ENCODE measurements around the gene VPS9D1. TPM values are rescaled to one million over a fixed set of nuclear protein-coding genes. Genes with fewer than 3 reads are reported as not detected.

Gene VPS9D1
- polyA plus RNA-seq (2011; rRNA removed) (8.3 and 15.6 TPM in 2 replicates), polyA minus RNA-seq (2011; rRNA and poly(A)+ RNA removed) (7.6 and 7.7 TPM in 2 replicates)

- H3K4me3 ChIP-seq (ENCODE audit: low read depth, low read length), result peak within 1 kb of the TSS; percentile 58
- DNase-seq (ENCODE audit: low read depth), result no peak
- peaks cover 18% of the 10 kb centered on the region for H3K36me3 ChIP-seq (ENCODE audit: control insufficient read depth, insufficient read depth, low read length)
- POLR2A ChIA-PET, result interaction anchor here (0.6 kb wide), 1 partner anchor 152 kb away, joined by 4 read pairs; the partner anchor contains the start of gene TCF25
- CTCF ChIA-PET, result interaction anchor here (0.9 to 1.7 kb wide), 2 partner anchors 16 to 21 kb away, joined by 4 to 9 read pairs; no protein-coding TSS in a partner anchor
- no peak for TF ChIP-seq CTCF (IDR thresholded peaks at IDR 0.05; ENCODE audit: insufficient read depth, low read depth, low read length)
- H3K27me3 ChIP-seq (ENCODE audit: control insufficient read depth, insufficient read depth, low read length), result no peaks in the 10 kb centered on the region
Measured at GRCh38 chr16:89720813-89721545, at the start of gene VPS9D1, which contains the start of gene ZNF276. VPS9D1 (minus strand) TSS chr16:89720898; CDS start chr16:89720861, 37 bp downstream. ZNF276 (plus strand) TSS chr16:89721537; CDS start chr16:89721641, 104 bp downstream.

DNA sequence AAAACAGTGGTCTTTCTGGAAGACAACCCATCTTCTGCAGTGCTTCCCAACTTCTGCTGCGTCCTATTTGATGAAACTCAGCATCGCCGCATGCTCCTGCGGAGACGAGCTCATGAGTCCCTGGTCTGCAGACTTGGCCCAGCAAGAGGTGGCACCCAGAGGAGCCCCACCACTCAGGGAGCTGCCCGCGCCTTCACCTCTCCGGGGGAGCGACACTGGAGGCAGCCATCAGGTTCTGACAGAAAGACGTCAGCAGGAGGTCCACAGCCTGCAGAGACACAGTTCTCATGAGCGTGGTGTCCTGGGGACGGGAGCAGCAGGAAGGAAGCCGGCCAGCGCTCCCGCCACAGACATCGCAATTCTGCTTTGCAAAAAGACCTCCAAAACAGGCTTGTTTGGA is 49.7 kb upstream of the VPS9D1 start:
- Histone ChIP-seq H3K4me3 (ENCODE audit: low read depth, low read length) (no peak overlapping the region), H3K27me3 (ENCODE audit: control insufficient read depth, insufficient read depth, low read length) (no peaks in the 10 kb centered on the region), H3K36me3 (ENCODE audit: control insufficient read depth, insufficient read depth, low read length) (peaks cover 8% of the 10 kb centered on the region)
- CTCF ChIA-PET, result interaction anchor here (1.6 kb wide), 1 partner anchor 9 kb away, joined by 3 read pairs; no protein-coding TSS in a partner anchor
- DNase-seq (ENCODE audit: low read depth), result no peak
- POLR2A ChIA-PET, result no interaction called here
- TF ChIP-seq CTCF (IDR thresholded peaks at IDR 0.05; ENCODE audit: insufficient read depth, low read depth, low read length), result no peak

- TF ChIP-seq CTCF (IDR thresholded peaks at IDR 0.05; ENCODE audit: insufficient read depth, low read depth, low read length), result no peak
- no peak for DNase-seq (ENCODE audit: low read depth)
- ChIA-PET CTCF (no interaction called here), POLR2A (no interaction called here)
- Histone ChIP-seq H3K36me3 (ENCODE audit: control insufficient read depth, insufficient read depth, low read length) (peaks cover 6% of the 10 kb centered on the region), H3K4me3 (ENCODE audit: low read depth, low read length) (no peak overlapping the region), H3K27me3 (ENCODE audit: control insufficient read depth, insufficient read depth, low read length) (no peaks in the 10 kb centered on the region; the same call in 1 of the 2 replicates)
Measured at GRCh38 chr16:89765292-89765830, 44.7 kb upstream of the VPS9D1 start.

DNA sequence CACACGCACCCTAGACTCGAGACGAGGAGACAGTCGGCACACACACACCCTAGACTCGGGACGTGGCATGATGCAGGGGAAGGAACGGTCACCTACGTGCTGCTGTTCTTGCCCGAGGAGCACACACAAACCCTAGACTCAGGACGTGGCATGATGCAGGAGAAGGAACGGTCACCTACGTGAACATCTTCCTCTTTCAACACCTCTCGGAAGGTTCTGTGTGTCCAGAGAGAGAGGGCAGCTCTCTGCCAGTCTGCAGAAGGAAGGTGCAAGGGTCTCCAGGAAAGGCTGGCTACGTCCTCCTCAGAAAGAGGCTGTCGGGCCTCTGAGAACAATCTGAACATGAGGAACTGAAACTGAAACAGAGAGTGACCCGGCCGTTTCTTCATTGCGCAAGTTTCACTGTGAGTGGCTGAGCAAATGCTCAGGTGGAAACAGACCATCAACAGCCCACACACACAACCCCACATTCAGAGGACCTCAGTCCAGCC is 44.1 kb upstream of the VPS9D1 start:
- POLR2A ChIA-PET, result no interaction called here
- H3K4me3 ChIP-seq (ENCODE audit: low read depth, low read length), result no peak overlapping the region
- H3K36me3 ChIP-seq (ENCODE audit: control insufficient read depth, insufficient read depth, low read length), result peaks cover 3% of the 10 kb centered on the region
- no peak for DNase-seq (ENCODE audit: low read depth)
- TF ChIP-seq CTCF (IDR thresholded peaks at IDR 0.05; ENCODE audit: insufficient read depth, low read depth, low read length), result no peak
- CTCF ChIA-PET, result interaction anchor here (1.9 kb wide), 1 partner anchor 13 kb away, joined by 5 read pairs; no protein-coding TSS in a partner anchor
- no peaks in the 10 kb centered on the region; the same call in 1 of the 2 replicates for H3K27me3 ChIP-seq (ENCODE audit: control insufficient read depth, insufficient read depth, low read length)

Measured in BJ (cell line).